BJ (cell line): Measurements from ENCODE around the gene LCN9. TPM values are rescaled to one million over a fixed set of nuclear protein-coding genes. Genes with fewer than 3 reads are reported as not detected.

Experiments used
- CTCF ChIA-PET: fragments of 350-600 bp; formaldehyde crosslinking; extraction: SDS; loops from one replicate; lab custom pipeline; 2021; ENCODE audit warnings: antibody characterized with exemption, inconsistent platforms; lab: Yijun Ruan, JAX
- POLR2A ChIA-PET: fragments of 300-600 bp; sonication (Branson Sonifier 250); formaldehyde crosslinking; extraction: SDS; loops from one replicate; lab custom pipeline; 2021; ENCODE audit warnings: antibody characterized with exemption; lab: Charles Lee
- DNase-seq: peaks from one replicate; pipeline ENCODE4 v3.0.0-alpha.2; 2011; ENCODE audit warnings: low read depth
- H3K27me3 ChIP-seq: 2 replicates; pipeline ENCODE4 v1.6.0; 2011; ENCODE audit warnings: low read length; ENCODE audit not compliant: control insufficient read depth, insufficient read depth
- H3K36me3 ChIP-seq: 2 replicates; pipeline ENCODE4 v1.5.1; 2011; ENCODE audit warnings: low read length; ENCODE audit not compliant: control insufficient read depth, insufficient read depth
- H3K4me3 ChIP-seq: 2 replicates; pipeline ENCODE4 v1.5.1; 2011; ENCODE audit warnings: low read depth, mild to moderate bottlenecking, control low read depth, low read length
- CTCF ChIP-seq: IDR thresholded peaks from 2 replicates; pipeline ENCODE4 v1.5.1; 2011; ENCODE audit warnings: low read depth, mild to moderate bottlenecking, control low read depth, inconsistent platforms, low read length, moderate library complexity; ENCODE audit not compliant: insufficient read depth
- polyA plus RNA-seq: library from polyadenylated mRNA; depleted of rRNA; stranded (reverse); fragments of >200 nt; gene quantifications from 2 replicates; pipeline ENCODE4 v1.2.3, GENCODE V29; 2011

The LCN9 gene
- polyA plus RNA-seq, 1 experiment, result not detected

- POLR2A ChIA-PET, result no interaction called here
- H3K27me3 ChIP-seq, result peaks cover 3% of the 10 kb centered on the region; the same call in 1 of the 2 replicates
- TF ChIP-seq CTCF, result peak; percentile 45
- H3K36me3 ChIP-seq, result no peaks in the 10 kb centered on the region
- DNase-seq, result no peak
- CTCF ChIA-PET, result interaction anchor here (0.6 to 1.3 kb wide), 4 partner anchors 8 to 15 kb away, joined by 3 to 4 read pairs (median 3); no protein-coding TSS in a partner anchor
- no peak within 1 kb of the TSS; the same call in 1 of the 2 replicates for H3K4me3 ChIP-seq
These were observed 39.0 kb downstream of the LCN9 start, which contains the start of gene KCNT1 for GRCh38 chr9:135701959-135702721. KCNT1 (plus strand) TSS chr9:135702185; CDS start chr9:135702259, 74 bp downstream.

GRCh38 chr9:135703726-135704125 lies 40.6 kb downstream of the LCN9 start:
- CTCF ChIA-PET, result no interaction called here
- POLR2A ChIA-PET, result no interaction called here
- no peak for TF ChIP-seq CTCF
- Histone ChIP-seq H3K27me3 (peaks cover 3% of the 10 kb centered on the region; the same call in 1 of the 2 replicates), H3K36me3 (no peaks in the 10 kb centered on the region), H3K4me3 (no peak overlapping the region)
- DNase-seq, result no peak

- POLR2A ChIA-PET, result no interaction called here
- H3K27me3 ChIP-seq, result peaks cover 3% of the 10 kb centered on the region; the same call in 1 of the 2 replicates
- CTCF ChIA-PET, result no interaction called here
- H3K4me3 ChIP-seq, result no peak overlapping the region
- no peak for TF ChIP-seq CTCF
- no peak for DNase-seq
- no peaks in the 10 kb centered on the region for H3K36me3 ChIP-seq
These were observed 41.4 kb downstream of the LCN9 start for GRCh38 chr9:135704483-135704882.

GRCh38 chr9:135705376-135705775 lies 42.3 kb downstream of the LCN9 start:
- no peak for TF ChIP-seq CTCF
- DNase-seq, result no peak
- POLR2A ChIA-PET, result no interaction called here
- Histone ChIP-seq H3K27me3 (peaks cover 3% of the 10 kb centered on the region; the same call in 1 of the 2 replicates), H3K36me3 (no peaks in the 10 kb centered on the region), H3K4me3 (no peak overlapping the region)
- CTCF ChIA-PET, result no interaction called here

GRCh38 chr9:135706288-135706687 lies 43.2 kb downstream of the LCN9 start:
- POLR2A ChIA-PET, result no interaction called here
- CTCF ChIA-PET, result no interaction called here
- Histone ChIP-seq H3K36me3 (no peaks in the 10 kb centered on the region), H3K4me3 (no peak overlapping the region), H3K27me3 (peaks cover 3% of the 10 kb centered on the region; the same call in 1 of the 2 replicates)
- no peak for TF ChIP-seq CTCF
- DNase-seq, result no peak
